ENCODE measurements around the gene MPV17. TPM values are rescaled to one million over a fixed set of nuclear protein-coding genes. Genes with fewer than 3 reads are reported as not detected.

The MPV17 gene
- polyA plus RNA-seq (2011; rRNA removed) (177 and 188 TPM in 2 replicates), polyA minus RNA-seq (2011; rRNA and poly(A)+ RNA removed) (119 and 169 TPM in 2 replicates)

DNA sequence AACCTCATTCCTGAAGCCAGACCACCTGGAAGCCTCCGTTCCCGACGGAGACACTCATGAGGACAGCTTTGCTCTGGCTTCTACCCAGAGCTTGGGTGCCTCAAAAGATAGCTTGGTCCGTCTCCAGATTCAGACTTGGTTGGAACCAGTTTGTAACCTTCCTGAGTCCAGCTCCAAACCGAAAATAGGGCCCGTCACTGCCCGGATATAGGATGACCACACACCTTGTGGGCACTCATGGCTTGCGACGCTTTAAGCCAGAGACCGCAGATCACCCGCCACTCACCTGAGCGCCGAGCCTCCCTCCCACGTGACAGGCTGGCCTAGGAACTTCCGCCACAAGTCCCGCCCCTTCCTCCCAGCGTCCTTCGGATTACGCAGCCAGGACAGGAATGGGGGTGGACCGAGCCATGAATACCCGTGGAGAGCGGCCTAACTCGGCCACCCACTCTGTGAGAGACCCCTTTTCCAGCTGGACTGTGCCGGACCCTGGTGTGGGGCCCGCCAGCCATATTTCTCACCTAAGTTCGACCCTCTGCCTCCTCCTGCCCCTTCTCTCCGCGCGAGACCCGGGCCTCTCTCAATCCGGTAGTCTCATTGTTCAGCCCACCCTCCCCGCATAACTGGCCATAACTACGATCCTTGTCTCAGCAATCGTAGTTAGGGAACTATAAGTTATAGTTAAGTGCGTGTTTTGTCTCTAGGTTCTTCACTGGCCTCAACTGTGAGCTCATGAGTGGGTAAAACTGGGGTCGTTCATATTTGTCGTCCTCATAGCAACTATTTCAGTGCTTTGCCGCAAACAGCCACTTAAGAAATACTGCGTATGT lies at the start of gene MPV17:
MPV17 (minus strand) TSS at position 332 of the 830 bp plus-strand sequence. CDS start 580 bp downstream, outside the sequence.
- DNase-seq (ENCODE audit: low read depth), result peak; percentile 47
- ChIA-PET CTCF (interaction anchor here (1.1 to 6.1 kb wide), 2 partner anchors 19 to 48 kb away, joined by 5 to 34 read pairs; no protein-coding TSS in a partner anchor), POLR2A (no interaction called here)
- no peaks in the 10 kb centered on the region for H3K27me3 ChIP-seq (ENCODE audit: control insufficient read depth, insufficient read depth, low read length)
- H3K36me3 ChIP-seq (ENCODE audit: control insufficient read depth, insufficient read depth, low read length), result peaks cover 6% of the 10 kb centered on the region
- TF ChIP-seq CTCF (IDR thresholded peaks at IDR 0.05; ENCODE audit: insufficient read depth, low read depth, low read length), result no peak
- peak within 1 kb of the TSS; percentile 67 for H3K4me3 ChIP-seq (ENCODE audit: low read depth, low read length)

GRCh38 chr2:27370816-27371620 lies 48.1 kb upstream of the MPV17 start:
- H3K36me3 ChIP-seq (ENCODE audit: control insufficient read depth, insufficient read depth, low read length), result peaks cover 33% of the 10 kb centered on the region
- CTCF ChIA-PET, result interaction anchor here (1.5 kb wide), 1 partner anchor 49 kb away, joined by 5 read pairs; no protein-coding TSS in a partner anchor
- TF ChIP-seq CTCF (IDR thresholded peaks at IDR 0.05; ENCODE audit: insufficient read depth, low read depth, low read length), result no peak
- no peaks in the 10 kb centered on the region for H3K27me3 ChIP-seq (ENCODE audit: control insufficient read depth, insufficient read depth, low read length)
- peak overlapping the region; percentile 93 for H3K4me3 ChIP-seq (ENCODE audit: low read depth, low read length)
- no peak for DNase-seq (ENCODE audit: low read depth)
- POLR2A ChIA-PET, result no interaction called here

GRCh38 chr2:27370026-27370815 lies 47.3 kb upstream of the MPV17 start, which contains the start of the genes EIF2B4 and SNX17:
TSS of gene EIF2B4 (minus strand) at chr2:27370338. CDS start at chr2:27370314, 24 bp downstream.
TSS of gene SNX17 (plus strand) at chr2:27370616. CDS start at chr2:27370744, 128 bp downstream.
- Histone ChIP-seq H3K4me3 (ENCODE audit: low read depth, low read length) (peak within 1 kb of the TSS; percentile 93), H3K36me3 (ENCODE audit: control insufficient read depth, insufficient read depth, low read length) (peaks cover 25% of the 10 kb centered on the region), H3K27me3 (ENCODE audit: control insufficient read depth, insufficient read depth, low read length) (no peaks in the 10 kb centered on the region)
- peak; percentile 86 for TF ChIP-seq CTCF (IDR thresholded peaks at IDR 0.05; ENCODE audit: insufficient read depth, low read depth, low read length)
- ChIA-PET CTCF (interaction anchor here (0.7 to 1.6 kb wide), 13 partner anchors 9 to 313 kb away, joined by 3 to 8 read pairs (median 4); partner anchors contain the start of gene GTF3C2), POLR2A (interaction anchor here (0.6 to 1.2 kb wide), 3 partner anchors 10 to 258 kb away, joined by 3 to 4 read pairs (median 3); partner anchors contain the start of genes CCDC121, GPN1, GTF3C2 and ZNF513)
- DNase-seq (ENCODE audit: low read depth), result peak; percentile 97

DNA sequence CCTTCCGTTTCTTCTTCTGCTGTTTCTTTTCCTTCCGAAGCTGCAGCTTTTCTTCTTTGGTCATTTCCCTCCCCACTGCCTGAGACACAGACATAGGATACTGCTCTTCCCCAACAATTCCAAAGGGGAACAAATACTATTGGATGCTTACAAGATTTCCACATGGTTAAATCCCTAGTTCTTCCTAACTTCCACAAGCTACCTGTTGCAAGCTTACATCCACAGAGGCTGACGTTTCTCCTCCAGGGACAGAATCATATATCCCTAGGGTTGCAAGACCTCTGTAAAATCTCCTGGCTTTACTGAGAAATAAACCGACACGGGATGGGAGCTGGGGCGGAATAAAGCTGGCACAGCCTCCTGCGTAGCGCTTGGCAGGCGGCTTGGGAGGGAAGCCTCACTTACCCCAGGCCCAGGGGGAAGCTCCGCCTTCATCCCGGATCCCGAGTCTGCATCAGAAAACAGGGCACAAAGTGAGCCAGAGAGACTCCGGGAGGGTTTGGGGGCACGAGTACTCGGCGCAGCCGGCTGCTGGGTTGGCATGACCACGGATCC lies 46.7 kb upstream of the MPV17 start:
- POLR2A ChIA-PET, result interaction anchor here (0.6 to 1.2 kb wide), 3 partner anchors 11 to 259 kb away, joined by 3 to 4 read pairs (median 3); partner anchors contain the start of genes CCDC121, GPN1, GTF3C2 and ZNF513
- CTCF ChIA-PET, result interaction anchor here (0.7 to 1.6 kb wide), 13 partner anchors 9 to 314 kb away, joined by 3 to 8 read pairs (median 3); partner anchors contain the start of gene GTF3C2
- Histone ChIP-seq H3K27me3 (ENCODE audit: control insufficient read depth, insufficient read depth, low read length) (no peaks in the 10 kb centered on the region), H3K36me3 (ENCODE audit: control insufficient read depth, insufficient read depth, low read length) (peaks cover 19% of the 10 kb centered on the region), H3K4me3 (ENCODE audit: low read depth, low read length) (peak overlapping the region; percentile 93)
- no peak for DNase-seq (ENCODE audit: low read depth)
- TF ChIP-seq CTCF (IDR thresholded peaks at IDR 0.05; ENCODE audit: insufficient read depth, low read depth, low read length), result no peak

All from BJ (cell line).